ENCODE data around the gene LENG1.

The LENG1 gene

GRCh38 chr19:54162241-54162805, 2.8 kb upstream of the LENG1 start:
- no peak for DNase-seq

- no peak for DNase-seq
Measured at GRCh38 chr19:54160854-54161253, 1.3 kb upstream of the LENG1 start.

DNA sequence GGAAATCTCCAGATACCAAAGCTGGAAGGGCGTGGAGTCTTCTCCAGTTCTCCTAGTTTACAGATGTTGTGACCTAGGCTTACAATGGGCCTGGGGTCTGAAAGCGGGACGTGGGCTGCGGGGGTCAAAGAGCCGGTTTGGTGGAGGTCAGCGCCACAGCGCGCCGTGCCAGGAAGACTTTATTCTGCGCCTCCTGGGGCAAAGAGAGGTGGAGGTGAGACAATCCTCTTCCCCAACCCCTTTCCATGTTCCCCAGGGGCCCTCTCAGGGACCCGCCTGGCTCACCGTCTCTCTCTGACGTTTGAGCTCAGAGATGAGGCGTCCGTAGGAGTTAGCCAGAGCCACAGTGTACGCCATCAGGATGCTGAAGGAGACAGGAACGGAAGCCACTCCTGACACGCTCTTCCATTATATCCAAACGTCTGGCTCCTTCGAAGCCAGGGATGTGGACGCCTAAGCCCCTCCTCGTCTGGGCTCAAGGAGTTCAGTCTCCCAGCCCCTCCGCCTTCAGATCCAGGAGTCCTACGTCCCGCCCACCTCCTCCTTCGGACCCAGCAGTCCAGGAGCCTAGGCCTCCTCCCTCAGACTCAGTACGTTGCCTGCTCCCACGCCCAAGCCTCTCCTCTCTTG, 776 bp upstream of the LENG1 start:
- no peak for DNase-seq

- DNase-seq = no peak
Measured at GRCh38 chr19:54158812-54159351, 639 bp downstream of the LENG1 start.

GRCh38 chr19:54156953-54157352, 2.6 kb downstream of the LENG1 start:
- DNase-seq = no peak

DNA sequence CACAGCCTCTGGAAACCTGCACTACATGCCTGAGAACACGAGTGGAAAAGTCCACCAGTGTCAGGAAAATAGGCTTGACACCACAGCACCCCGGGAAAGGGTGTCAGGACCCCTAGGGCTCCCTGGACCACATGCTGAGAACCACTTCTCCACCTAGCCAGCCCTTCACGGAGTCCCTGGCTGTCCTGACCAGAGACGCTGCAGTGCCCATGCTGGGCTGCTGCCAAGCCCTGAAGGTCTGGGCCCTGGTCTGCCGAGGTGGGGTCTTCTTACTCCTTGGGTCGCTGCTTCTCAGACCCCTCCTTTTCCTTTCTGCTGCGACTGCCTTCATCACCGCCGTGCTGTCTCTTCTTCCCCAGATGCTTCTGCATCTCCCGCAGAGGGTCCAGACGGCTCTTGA, 3.0 kb downstream of the LENG1 start:
- DNase-seq = no peak

DNA sequence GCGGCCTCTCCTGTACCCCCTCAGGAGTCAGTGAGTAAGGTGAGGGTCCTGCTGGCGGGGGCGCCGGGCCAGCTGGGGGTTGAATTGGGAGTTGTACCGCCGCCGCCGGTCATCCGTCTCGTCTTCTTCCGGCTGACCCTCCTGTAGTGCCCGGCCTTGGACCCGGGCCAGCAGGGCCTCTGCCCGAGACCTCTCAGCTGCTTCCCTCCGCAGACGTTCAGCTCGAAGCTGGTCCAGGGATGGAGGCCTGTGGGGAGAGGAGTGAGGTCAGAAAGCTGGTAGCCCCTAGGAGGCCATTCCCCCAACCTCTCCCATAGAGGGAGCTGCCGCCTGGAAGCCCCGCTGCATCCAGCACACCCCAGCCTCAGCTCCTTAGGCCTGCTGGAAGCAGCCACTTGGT, 3.8 kb downstream of the LENG1 start:
- DNase-seq = no peak

DNA sequence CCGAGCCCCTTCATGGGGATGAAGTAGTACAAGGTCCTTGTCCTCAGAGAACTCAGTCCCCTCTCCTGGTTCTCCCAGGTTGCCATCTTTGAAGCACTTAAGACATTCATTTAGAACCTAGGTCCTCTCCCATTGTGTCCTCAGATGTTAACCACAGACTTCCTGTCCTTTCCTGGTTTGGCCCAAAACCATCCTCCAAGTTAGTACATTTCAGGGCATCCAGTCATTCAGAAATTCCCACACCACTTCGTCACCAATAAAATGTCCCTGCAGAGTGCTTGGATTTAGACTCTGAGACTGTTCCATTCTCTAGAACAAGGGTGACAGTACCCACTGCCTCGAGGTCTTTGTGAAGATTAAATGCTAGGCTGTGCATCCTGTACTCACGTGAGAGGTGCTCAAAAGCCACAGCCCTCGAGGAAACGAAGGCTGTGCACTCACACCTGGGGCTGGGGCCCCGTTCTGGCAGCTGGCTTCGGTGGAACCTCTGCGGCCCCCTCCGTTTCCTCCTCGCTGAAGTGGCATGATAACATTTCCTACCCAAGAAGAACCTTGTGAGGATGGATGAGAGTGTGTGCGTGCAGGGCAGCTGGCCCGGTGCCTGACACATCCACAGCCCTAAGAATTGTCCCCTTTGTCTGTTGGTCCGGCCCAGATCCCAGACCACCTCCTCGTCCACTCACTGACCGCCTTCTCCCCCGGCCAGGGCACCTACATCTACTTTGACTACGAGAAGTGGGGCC, 4.7 kb downstream of the LENG1 start:
- DNase-seq = no peak

DNA sequence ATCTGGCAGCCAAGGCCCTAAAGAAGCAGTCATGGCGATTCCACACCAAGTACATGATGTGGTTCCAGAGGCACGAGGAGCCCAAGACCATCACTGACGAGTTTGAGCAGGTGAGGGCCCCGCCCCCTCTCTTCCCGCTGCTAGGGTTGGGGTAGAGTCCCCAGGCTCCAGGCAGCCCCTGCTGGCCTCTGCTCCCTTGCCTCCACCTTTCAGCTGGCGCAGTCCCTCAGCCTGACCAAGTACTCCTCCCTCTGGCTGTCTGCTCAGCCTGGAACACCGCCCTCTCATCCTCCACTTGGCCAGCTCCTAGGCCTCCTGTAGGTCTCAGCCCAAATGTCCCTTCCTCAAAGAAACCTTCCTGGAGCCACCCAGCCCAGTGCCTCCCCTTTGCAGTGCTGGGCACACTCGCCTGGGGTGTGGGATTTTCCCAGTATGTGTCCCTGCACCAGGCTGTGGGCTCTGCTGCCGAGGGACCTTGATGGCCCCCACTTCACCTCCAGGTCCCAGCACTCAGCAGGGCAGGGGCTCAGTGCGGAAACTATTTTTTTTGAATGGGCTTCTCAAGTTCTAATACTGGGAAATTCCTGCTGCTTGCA, 5.7 kb downstream of the LENG1 start:
- DNase-seq = no peak

DNA sequence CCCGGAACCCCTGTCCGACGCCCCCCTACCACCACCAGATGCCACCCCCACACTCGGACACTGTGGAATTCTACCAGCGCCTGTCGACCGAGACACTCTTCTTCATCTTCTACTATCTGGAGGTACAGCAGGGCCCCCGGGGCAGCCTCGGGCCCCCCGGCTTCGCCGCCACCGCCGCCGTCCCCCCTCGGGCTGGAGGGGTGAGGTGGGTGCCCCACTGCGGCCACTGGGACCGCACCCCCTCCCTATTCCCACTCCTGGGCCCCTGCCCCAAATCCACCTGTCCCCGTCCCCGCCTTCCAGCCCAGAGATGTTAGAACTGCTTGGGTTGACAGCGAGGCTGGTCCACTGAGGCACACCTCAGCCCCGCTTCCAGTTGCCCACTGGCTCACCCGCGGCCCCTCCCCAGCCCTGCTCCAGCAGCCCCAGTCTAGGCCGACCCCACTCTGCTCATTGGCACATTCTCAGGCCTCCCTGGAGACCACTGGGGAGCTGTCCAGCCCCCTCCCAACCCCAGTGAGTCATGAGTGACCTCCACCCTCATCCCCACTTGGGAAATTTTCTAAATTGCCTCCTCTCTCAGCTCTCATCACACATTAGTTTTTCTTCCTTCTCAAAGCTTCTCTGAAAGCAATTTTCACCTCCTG, 6.5 kb downstream of the LENG1 start:
- DNase-seq = no peak

DNA sequence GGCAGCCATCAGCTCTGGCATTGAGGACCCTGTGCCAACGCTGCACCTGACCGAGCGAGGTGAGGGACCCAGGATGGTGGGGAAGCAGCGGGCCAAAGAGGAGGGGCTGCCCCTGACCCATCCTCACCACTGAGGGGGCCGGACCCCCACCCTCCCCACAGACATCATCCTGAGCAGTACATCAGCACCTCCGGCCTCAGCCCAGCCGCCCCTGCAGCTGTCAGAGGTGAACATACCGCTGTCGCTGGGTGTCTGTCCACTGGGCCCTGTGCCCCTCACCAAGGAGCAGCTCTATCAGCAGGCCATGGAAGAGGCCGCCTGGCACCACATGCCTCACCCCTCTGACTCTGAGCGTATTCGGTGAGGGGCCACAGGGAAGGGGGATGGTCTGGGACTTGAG, 7.3 kb downstream of the LENG1 start:
- DNase-seq = no peak

DNA sequence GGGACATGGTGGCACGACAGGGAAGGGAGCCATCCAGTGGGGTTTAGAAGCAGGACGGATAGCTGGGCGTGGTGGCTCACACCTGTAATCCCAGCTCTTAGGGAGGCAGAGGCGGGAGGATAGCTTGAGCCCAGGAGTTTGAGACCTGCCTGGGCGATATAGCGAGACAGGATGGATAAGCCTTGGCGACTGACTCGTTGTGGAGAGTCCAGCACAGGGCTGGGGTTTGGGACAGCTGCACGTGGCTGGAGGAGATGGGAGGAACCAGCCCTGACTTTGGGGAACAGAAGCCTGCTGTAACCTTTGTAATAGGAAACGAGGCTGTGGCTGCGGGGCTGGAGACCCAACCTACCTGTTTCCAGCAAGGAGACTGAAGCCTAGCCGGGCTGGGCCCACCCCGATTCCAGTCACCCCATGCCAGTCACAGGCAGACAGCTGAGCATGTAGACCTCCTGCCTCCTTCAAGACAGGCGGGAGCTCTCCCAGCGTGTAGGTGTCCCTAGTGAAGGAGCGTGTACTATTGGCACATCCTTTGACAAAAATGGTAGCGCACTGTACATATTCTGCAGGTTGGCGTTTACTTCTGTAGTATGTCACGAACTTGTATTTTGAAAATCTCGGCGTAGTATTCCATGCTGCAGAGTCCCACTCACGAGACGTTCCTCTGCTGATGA, 8.0 kb downstream of the LENG1 start:
- no peak for DNase-seq

GRCh38 chr19:54149021-54149812, 10.3 kb downstream of the LENG1 start:
- no peak for DNase-seq

DNA sequence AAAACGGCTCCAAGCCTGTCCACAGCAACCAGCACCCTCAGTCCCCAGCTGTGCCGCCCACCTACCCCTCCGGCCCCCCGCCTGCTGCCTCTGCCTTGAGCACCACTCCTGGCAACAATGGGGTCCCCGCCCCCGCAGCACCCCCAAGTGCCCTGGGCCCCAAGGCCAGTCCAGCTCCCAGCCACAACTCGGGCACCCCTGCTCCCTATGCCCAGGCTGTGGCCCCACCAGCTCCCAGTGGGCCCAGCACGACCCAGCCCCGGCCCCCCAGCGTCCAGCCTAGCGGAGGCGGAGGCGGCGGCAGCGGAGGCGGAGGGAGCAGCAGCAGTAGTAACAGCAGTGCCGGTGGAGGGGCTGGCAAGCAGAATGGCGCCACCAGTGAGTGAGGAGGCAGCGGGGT, 11.4 kb downstream of the LENG1 start:
- no peak for DNase-seq

DNA sequence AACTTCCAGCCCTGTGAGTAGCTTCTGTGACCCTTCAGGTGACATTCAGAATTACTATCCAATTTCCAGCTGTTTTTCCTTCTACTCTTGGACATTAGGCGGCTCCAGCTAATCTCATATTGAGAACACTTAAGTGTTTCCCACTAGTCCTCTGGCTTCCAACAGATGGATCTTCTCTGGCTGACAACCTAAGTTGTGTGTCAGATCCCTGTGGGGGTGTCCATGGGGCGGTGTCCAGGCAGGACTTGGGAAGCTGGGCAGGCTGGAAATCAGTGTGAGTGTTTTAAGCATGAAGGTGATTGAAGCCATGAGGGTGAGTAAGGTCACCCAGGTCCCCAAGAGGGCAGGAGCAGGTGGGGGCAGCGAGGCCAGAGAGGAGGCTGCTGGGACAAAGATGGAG, 11.8 kb downstream of the LENG1 start:
- no peak for DNase-seq

DNA sequence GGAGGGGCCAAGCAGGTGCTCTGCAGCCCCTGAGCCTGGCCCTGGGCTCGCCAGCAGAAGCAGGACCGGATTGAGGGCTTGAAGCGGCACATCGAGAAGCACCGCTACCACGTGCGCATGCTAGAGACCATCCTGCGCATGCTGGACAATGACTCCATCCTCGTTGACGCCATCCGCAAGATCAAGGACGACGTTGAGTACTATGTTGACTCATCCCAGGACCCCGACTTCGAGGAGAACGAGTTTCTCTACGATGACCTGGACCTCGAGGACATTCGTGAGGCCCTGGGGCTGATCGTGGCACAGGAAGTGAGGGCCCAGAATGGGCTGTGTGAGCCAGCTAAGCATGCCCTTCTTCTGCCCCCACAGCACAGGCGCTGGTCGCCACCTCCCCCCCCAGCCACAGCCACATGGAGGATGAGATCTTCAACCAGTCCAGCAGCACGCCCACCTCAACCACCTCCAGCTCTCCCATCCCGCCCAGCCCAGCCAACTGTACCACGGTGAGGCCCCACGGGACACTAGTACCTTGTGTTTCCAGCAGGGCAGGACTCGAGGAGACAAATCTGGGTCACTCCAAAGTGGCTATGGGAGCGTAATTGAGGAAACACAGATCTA, 13.9 kb downstream of the LENG1 start:
- DNase-seq = no peak

GRCh38 chr19:54142166-54142780, 17.2 kb downstream of the LENG1 start:
- no peak for DNase-seq

DNA sequence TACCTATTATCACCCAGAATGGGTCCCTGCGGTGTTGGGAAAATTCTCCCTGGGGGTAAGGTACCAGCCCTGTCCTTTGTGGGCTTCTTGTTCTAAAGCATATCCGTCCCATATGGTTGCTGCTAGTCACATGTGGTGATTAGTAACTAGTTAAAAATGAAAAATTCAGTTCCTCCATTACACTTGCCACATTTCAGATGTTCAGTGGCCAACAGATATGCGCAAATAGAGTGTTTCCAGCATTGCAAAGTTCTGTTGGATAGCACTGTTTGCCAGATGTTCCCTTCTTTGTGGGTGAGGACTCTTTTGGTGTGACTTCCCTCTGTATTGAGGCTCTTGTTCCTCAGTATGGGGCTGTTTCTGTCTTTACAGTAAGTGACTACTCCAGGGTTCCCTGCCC, 18.2 kb downstream of the LENG1 start:
- no peak for DNase-seq

- no peak for DNase-seq
Measured at GRCh38 chr19:54138489-54139256, 20.8 kb downstream of the LENG1 start.
